ENCODE results near the gene SAYSD1.

DNA sequence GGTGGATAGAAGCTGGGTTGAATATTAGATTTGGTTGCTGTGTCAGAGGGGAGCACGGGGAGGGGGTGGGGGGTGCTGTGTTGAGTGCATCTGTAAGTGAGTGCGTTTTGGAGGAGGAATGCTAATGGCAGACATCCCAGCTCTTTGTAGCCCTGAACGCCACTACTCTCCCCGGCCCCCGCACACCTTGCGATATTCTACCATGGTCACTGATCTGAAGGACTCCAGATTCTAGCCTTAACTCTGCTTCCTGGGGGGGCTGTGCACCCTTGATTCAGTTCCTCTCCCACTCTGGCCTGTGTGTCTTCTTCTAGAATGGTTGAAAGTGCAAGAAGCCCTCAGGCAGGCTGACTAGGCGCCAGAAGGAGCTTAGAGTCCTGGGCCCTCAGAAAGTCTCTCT, 59.3 kb downstream of the SAYSD1 start:
- TF ChIP-seq, protein P1, sequence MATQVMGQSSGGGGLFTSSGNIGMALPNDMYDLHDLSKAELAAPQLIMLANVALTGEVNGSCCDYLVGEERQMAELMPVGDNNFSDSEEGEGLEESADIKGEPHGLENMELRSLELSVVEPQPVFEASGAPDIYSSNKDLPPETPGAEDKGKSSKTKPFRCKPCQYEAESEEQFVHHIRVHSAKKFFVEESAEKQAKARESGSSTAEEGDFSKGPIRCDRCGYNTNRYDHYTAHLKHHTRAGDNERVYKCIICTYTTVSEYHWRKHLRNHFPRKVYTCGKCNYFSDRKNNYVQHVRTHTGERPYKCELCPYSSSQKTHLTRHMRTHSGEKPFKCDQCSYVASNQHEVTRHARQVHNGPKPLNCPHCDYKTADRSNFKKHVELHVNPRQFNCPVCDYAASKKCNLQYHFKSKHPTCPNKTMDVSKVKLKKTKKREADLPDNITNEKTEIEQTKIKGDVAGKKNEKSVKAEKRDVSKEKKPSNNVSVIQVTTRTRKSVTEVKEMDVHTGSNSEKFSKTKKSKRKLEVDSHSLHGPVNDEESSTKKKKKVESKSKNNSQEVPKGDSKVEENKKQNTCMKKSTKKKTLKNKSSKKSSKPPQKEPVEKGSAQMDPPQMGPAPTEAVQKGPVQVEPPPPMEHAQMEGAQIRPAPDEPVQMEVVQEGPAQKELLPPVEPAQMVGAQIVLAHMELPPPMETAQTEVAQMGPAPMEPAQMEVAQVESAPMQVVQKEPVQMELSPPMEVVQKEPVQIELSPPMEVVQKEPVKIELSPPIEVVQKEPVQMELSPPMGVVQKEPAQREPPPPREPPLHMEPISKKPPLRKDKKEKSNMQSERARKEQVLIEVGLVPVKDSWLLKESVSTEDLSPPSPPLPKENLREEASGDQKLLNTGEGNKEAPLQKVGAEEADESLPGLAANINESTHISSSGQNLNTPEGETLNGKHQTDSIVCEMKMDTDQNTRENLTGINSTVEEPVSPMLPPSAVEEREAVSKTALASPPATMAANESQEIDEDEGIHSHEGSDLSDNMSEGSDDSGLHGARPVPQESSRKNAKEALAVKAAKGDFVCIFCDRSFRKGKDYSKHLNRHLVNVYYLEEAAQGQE (IDR thresholded peaks at IDR 0.05; ENCODE audit: insufficient read depth in 1 of 2, low read depth in 2 of 2, low read length in 2 of 2), result no peak
- no peak for TF ChIP-seq TAF1 (IDR thresholded peaks at IDR 0.05; ENCODE audit: borderline replicate concordance, insufficient read depth, low read length)
- no peak for TF ChIP-seq POLR2AphosphoS5 (IDR thresholded peaks at IDR 0.05; ENCODE audit: low read depth, low read length)
- no peak for TF ChIP-seq FOXP2 (optimal IDR thresholded peaks at IDR 0.05; ENCODE audit: borderline replicate concordance, extremely low read depth, extremely low read length, insufficient read depth)

All from PFSK-1 (cell line).